NCI-H2029 (cell line): ENCODE measurements around the gene SH3GL2.

ENCODE experiments used
- DNase-seq: peaks from one replicate; lab custom pipeline; 2025; lab: John Stamatoyannopoulos, UW

The SH3GL2 gene

GRCh38 chr9:17658237-17658636 is 79.4 kb downstream of the SH3GL2 start:
- no peak for DNase-seq

- no peak for DNase-seq
Observed at GRCh38 chr9:17660158-17660557, 81.3 kb downstream of the SH3GL2 start.

- DNase-seq: no peak
Observed at GRCh38 chr9:17665450-17665849, 86.6 kb downstream of the SH3GL2 start.

GRCh38 chr9:17669206-17669605 is 90.3 kb downstream of the SH3GL2 start:
- DNase-seq: no peak

- DNase-seq: no peak
Observed at GRCh38 chr9:17682684-17683083, 103.8 kb downstream of the SH3GL2 start.

- no peak for DNase-seq
Observed at GRCh38 chr9:17688834-17689233, 110.0 kb downstream of the SH3GL2 start.

- DNase-seq: no peak
Observed at GRCh38 chr9:17694336-17694735, 115.5 kb downstream of the SH3GL2 start.

- no peak for DNase-seq
Observed at GRCh38 chr9:17695482-17695881, 116.6 kb downstream of the SH3GL2 start.

- DNase-seq: no peak
Observed at GRCh38 chr9:17699615-17700330, 120.9 kb downstream of the SH3GL2 start.

GRCh38 chr9:17706347-17706746 is 127.5 kb downstream of the SH3GL2 start:
- DNase-seq: no peak

GRCh38 chr9:17719053-17719452 is 140.2 kb downstream of the SH3GL2 start:
- no peak for DNase-seq

GRCh38 chr9:17721954-17722353 is 143.1 kb downstream of the SH3GL2 start:
- no peak for DNase-seq

- DNase-seq: no peak
Observed at GRCh38 chr9:17723656-17724055, 144.8 kb downstream of the SH3GL2 start.

GRCh38 chr9:17725399-17726010 is 146.6 kb downstream of the SH3GL2 start:
- no peak for DNase-seq

- no peak for DNase-seq
Observed at GRCh38 chr9:17726298-17726697, 147.4 kb downstream of the SH3GL2 start.

GRCh38 chr9:17730899-17731298 is 152.0 kb downstream of the SH3GL2 start:
- DNase-seq: no peak

GRCh38 chr9:17731308-17731707 is 152.4 kb downstream of the SH3GL2 start:
- no peak for DNase-seq

- DNase-seq: no peak
Observed at GRCh38 chr9:17734674-17735073, 155.8 kb downstream of the SH3GL2 start.

- no peak for DNase-seq
Observed at GRCh38 chr9:17735859-17736258, 157.0 kb downstream of the SH3GL2 start.

GRCh38 chr9:17739022-17739421 is 160.2 kb downstream of the SH3GL2 start:
- no peak for DNase-seq

- no peak for DNase-seq
Observed at GRCh38 chr9:17739736-17740135, 160.9 kb downstream of the SH3GL2 start.

GRCh38 chr9:17742067-17742466 is 163.2 kb downstream of the SH3GL2 start:
- no peak for DNase-seq

GRCh38 chr9:17744786-17745185 is 165.9 kb downstream of the SH3GL2 start:
- no peak for DNase-seq

GRCh38 chr9:17750269-17750668 is 171.4 kb downstream of the SH3GL2 start:
- no peak for DNase-seq
